K562 (cell line): ENCODE data around the gene ADGRD1. TPM values are rescaled to one million over a fixed set of nuclear protein-coding genes. Genes with fewer than 3 reads are reported as not detected.

Experiments
- ATAC-seq: fragments of 200-7000 bp; cut with Tn5 transposase; 3 replicates; pipeline ENCODE4 v1.9.1; 2020; ENCODE audit warnings: moderate library complexity
- BruUV-seq: library from RNA; stranded (reverse); fragments of 400-500 nt; replicated peaks from 2 replicates; lab custom pipeline; 2021; lab: Mats Ljungman, UMichigan
- CTCF ChIA-PET: fragments of 300-600 bp; formaldehyde crosslinking; extraction: SDS; loops from one replicate; lab custom pipeline; 2021; ENCODE audit warnings: low intra/inter-chr PET ratio; lab: Yijun Ruan, JAX
- POLR2A ChIA-PET: fragments of 300-600, 350-650 bp; sonication (Branson Sonifier 250); formaldehyde crosslinking; extraction: SDS; loops from one replicate; lab custom pipeline; 2021; ENCODE audit warnings: antibody characterized with exemption, inconsistent platforms; lab: Yijun Ruan, JAX
- DNase-seq, 4 experiments: peaks; one replicate each; pipeline versions ENCODE4 v3.0.0 to v3.0.0-alpha.2; 2011 to 2018; ENCODE audit warnings: low spot score in 3 of 4, mixed read lengths in 3 of 4; ENCODE audit errors: extremely low read depth in 1 of 4
- FAIRE-seq: peaks from 2 replicates; lab custom pipeline; 2011; peaks lifted over from hg19 to GRCh38; lab: Jason Lieb, UNC
- H2AFZ ChIP-seq: 2 replicates; pipeline ENCODE4 v1.6.0; 2011; ENCODE audit warnings: low read depth, low read length, control low read depth, inconsistent platforms
- H3K27ac ChIP-seq: fragments of 200-600 bp; 3 replicates; pipeline ENCODE4 v1.8.0; 2011; ENCODE audit warnings: low read depth, mild to moderate bottlenecking, control low read depth, inconsistent platforms, low read length, moderate library complexity, mixed read lengths; ENCODE audit errors: extremely low read depth
- H3K27me3 ChIP-seq, 2 experiments: fragments of 300-600 bp in 1 of 2; 2 replicates in 1 of 2; 3 replicates in 1 of 2; pipeline versions ENCODE4 v1.6.0 to v1.8.0; 2011; ENCODE audit warnings: inconsistent platforms in 2 of 2, low read length in 2 of 2, mild to moderate bottlenecking in 1 of 2, mixed read lengths in 1 of 2, moderate library complexity in 1 of 2; ENCODE audit not compliant: control insufficient read depth in 2 of 2, insufficient read depth in 2 of 2
- H3K36me3 ChIP-seq: fragments of 300-600 bp; 3 replicates; pipeline ENCODE4 v1.8.0; 2011; ENCODE audit warnings: mild to moderate bottlenecking, low read length, inconsistent platforms; ENCODE audit not compliant: control insufficient read depth, insufficient read depth
- H3K4me1 ChIP-seq, 2 experiments: fragments of 200-600 bp in 1 of 2; replicated peaks in 1 of 2; 2 replicates in 1 of 2; 3 replicates in 1 of 2; pipeline versions ENCODE4 v1.5.1 to v1.8.0; 2011; ENCODE audit warnings: inconsistent platforms in 2 of 2, low read length in 2 of 2, mild to moderate bottlenecking in 1 of 2, mixed read lengths in 1 of 2, moderate library complexity in 1 of 2; ENCODE audit not compliant: control insufficient read depth in 2 of 2, insufficient read depth in 2 of 2
- H3K4me2 ChIP-seq: 2 replicates; pipeline ENCODE4 v1.6.1; 2011; ENCODE audit warnings: low read length, control low read depth, inconsistent platforms, mixed read lengths; ENCODE audit not compliant: insufficient read depth
- H3K4me3 ChIP-seq: fragments of 200-600 bp; sonication (generic), shearing (Covaris generic); 2 replicates; pipeline ENCODE4 v1.5.1; 2016; ENCODE audit warnings: control low read depth, inconsistent platforms
- H3K79me2 ChIP-seq: fragments of 200-600 bp; 3 replicates; pipeline ENCODE4 v1.8.0; 2011; ENCODE audit warnings: low read length, inconsistent platforms; ENCODE audit not compliant: control insufficient read depth, insufficient read depth
- H3K9ac ChIP-seq, 2 experiments: 2 replicates each; pipeline versions ENCODE4 v1.6.0 to v1.6.1; 2011; ENCODE audit warnings: low read depth in 2 of 2, low read length in 2 of 2, control low read depth in 1 of 2, inconsistent platforms in 1 of 2, mild to moderate bottlenecking in 1 of 2, mixed read lengths in 1 of 2; ENCODE audit not compliant: insufficient read depth in 1 of 2
- H3K9me1 ChIP-seq: one replicate; pipeline ENCODE4 v1.6.0; 2011; ENCODE audit warnings: inconsistent platforms, mild to moderate bottlenecking, low read length, moderate library complexity; ENCODE audit not compliant: control insufficient read depth, insufficient read depth
- H3K9me3 ChIP-seq: replicated peaks from 2 replicates; pipeline ENCODE4 v1.5.1; 2011; ENCODE audit warnings: low read depth, low read length, inconsistent platforms; ENCODE audit not compliant: control insufficient read depth, insufficient read depth
- H4K20me1 ChIP-seq: replicated peaks from 2 replicates; pipeline ENCODE4 v1.6.1; 2011; ENCODE audit warnings: low read length, inconsistent platforms, mixed read lengths; ENCODE audit not compliant: control insufficient read depth, insufficient read depth
- COPS2 ChIP-seq: fragments of 450-650 bp; conservative IDR thresholded peaks from 2 replicates; pipeline ENCODE4 v1.6.1; 2016; ENCODE audit warnings: mild to moderate bottlenecking, moderate library complexity
- CTBP1 ChIP-seq: fragments of 450-650 bp; IDR thresholded peaks from 2 replicates; pipeline ENCODE4 v1.6.1; 2016; ENCODE audit warnings: borderline replicate concordance
- ESRRA ChIP-seq: fragments of 450-650 bp; IDR thresholded peaks from 2 replicates; pipeline ENCODE4 v1.6.1; 2014; ENCODE audit warnings: low read depth, mild to moderate bottlenecking, moderate library complexity, borderline replicate concordance
- MEF2D ChIP-seq: conservative IDR thresholded peaks from 2 replicates; pipeline ENCODE4 v1.6.1; 2016; ENCODE audit warnings: low read depth, missing genetic modification characterization, missing compliant biosample characterization
- POLR2B ChIP-seq: fragments of 450-650 bp; IDR thresholded peaks from 2 replicates; pipeline ENCODE4 v1.6.1; 2018; ENCODE audit warnings: low read depth; ENCODE audit not compliant: partially characterized antibody
- POLR2G ChIP-seq: fragments of 200-400 bp; formaldehyde crosslinking; IDR thresholded peaks from 2 replicates; pipeline ENCODE4 v1.6.1; 2017; ENCODE audit warnings: low read depth, mild to moderate bottlenecking, antibody characterized with exemption, low read length, moderate library complexity
- RAD51 ChIP-seq: fragments of 450-650 bp; IDR thresholded peaks from 2 replicates; pipeline ENCODE4 v1.7.1; 2016; ENCODE audit warnings: low read depth, mild to moderate bottlenecking, borderline replicate concordance
- ZEB2 ChIP-seq: fragments of 450-650 bp; IDR thresholded peaks from 2 replicates; pipeline ENCODE4 v1.6.1; 2016
- ZFP36 ChIP-seq: fragments of 150-350 bp; IDR thresholded peaks from 2 replicates; pipeline ENCODE4 v1.6.1; 2018; ENCODE audit warnings: low read length, low read depth; ENCODE audit not compliant: partially characterized antibody
- ZNF668 ChIP-seq: fragments of 250-450 bp; sonication (Bioruptor Pico); IDR thresholded peaks from 2 replicates; pipeline ENCODE4 v1.8.0; 2022; ENCODE audit warnings: mild to moderate bottlenecking, inconsistent platforms
- WGBS: fragments of 100-300 bp; shearing (Covaris generic); methylation state at CpG from one replicate; pipeline ENCODE4 v1.1.6; 2016; ENCODE audit warnings: low coverage, mixed read lengths; ENCODE audit not compliant: insufficient coverage; ENCODE audit errors: missing lambda C conversion rate; 5-methylcytosine and 5-hydroxymethylcytosine counted together
- in situ Hi-C: fragments of 300-500 bp; cut with MboI; formaldehyde crosslinking; loops from 4 replicates; pipeline ENCODE4 v1.15.0; 2018; ENCODE audit warnings: inconsistent platforms, mixed read lengths
- intact Hi-C: fragments of 100-400 bp; cut with micrococcal nuclease; formaldehyde crosslinking; loops from 2 replicates; pipeline ENCODE4 v1.14.2; 2022
- polyA plus RNA-seq, 8 experiments: library from polyadenylated mRNA; depleted of rRNA in 4 of 8; stranded (reverse) in 5 of 8; unstranded in 3 of 8; fragments of >200 nt; fragmentation: Nextera tagmentation in 2 of 8; fragmentation: Illumina TruSeq in 1 of 8; extraction: Ambion mirVana in 2 of 8; extraction: Trizol in 1 of 8; gene quantifications; 2 replicates each; pipeline versions ENCODE4 v1.2.1 to v1.2.3, GENCODE V29; 2011 to 2014; ENCODE audit warnings: inconsistent platforms in 1 of 8, missing spikeins in 1 of 8
- total RNA-seq, 7 experiments: library from RNA; depleted of rRNA in 6 of 7; stranded (reverse); fragments of >200 nt in 6 of 7; fragmentation: Illumina TruSeq in 2 of 7; extraction: Trizol in 2 of 7; gene quantifications; 2 replicates each; pipeline versions ENCODE4 v1.2.1 to v1.2.3, GENCODE V29; 2011 to 2021; ENCODE audit warnings: low replicate concordance in 1 of 7
- TF ChIP-seq, protein P1 (sequence below): IDR thresholded peaks from 3 replicates; pipeline ENCODE4 v1.6.1; 2011; ENCODE audit warnings: borderline replicate concordance, mild to moderate bottlenecking; ENCODE audit not compliant: insufficient read length, insufficient read depth
- TF ChIP-seq, protein P2 (sequence below): fragments of 450-650 bp; conservative IDR thresholded peaks from 2 replicates; pipeline ENCODE4 v1.6.1; 2016; ENCODE audit warnings: missing genetic modification characterization, low read depth, mild to moderate bottlenecking, control low read depth, missing compliant biosample characterization
- TF ChIP-seq, protein P3 (sequence below), 2 experiments: fragments of 450-650 bp; IDR thresholded peaks; 2 replicates each; pipeline ENCODE4 v1.6.1; 2016
- TF ChIP-seq, protein P4 (sequence below), 2 experiments: fragments of 450-650 bp in 1 of 2; IDR thresholded peaks; 2 replicates each; pipeline ENCODE4 v1.6.1; 2011 to 2017; ENCODE audit warnings: low read depth in 2 of 2, antibody characterized with exemption in 1 of 2, borderline replicate concordance in 1 of 2, low read length in 1 of 2, mild to moderate bottlenecking in 1 of 2, mixed read lengths in 1 of 2; ENCODE audit not compliant: control insufficient read depth in 1 of 2

Gene ADGRD1
- total and polyA plus RNA-seq, 9 of the 15 experiments (the other 6 are each of a cell fraction or from before 2014, with no cell fraction given), result 1.7 to 11.7 (median 3.3) TPM

DNA sequence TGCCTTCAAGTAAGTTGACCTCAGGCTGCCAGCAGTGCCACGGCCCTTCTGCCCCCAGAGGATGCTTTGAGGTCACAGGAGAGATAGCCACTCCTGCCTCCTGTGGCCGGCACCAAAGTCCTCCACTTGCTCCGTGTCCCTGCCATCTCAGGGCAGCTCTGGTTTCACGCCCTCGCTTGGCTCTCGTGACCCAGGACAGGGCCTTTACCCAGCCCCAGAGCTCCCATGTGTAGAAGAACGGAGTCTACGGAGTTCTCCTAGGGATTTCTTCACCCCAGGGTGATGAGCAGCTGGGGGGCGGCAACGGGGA, 178.1 kb downstream of the ADGRD1 start:
- no peaks in the 10 kb centered on the region for H3K9me1 ChIP-seq
- no peaks in the 10 kb centered on the region for H3K79me2 ChIP-seq
- intact Hi-C loops (loop anchor here (1.0 kb wide), 2 partner anchors 215 to 370 kb away; no protein-coding TSS in a partner anchor), in situ Hi-C loops (no loop called here)
- FAIRE-seq, result no peak
- no peaks in the 10 kb centered on the region for H3K36me3 ChIP-seq
- no peak overlapping the region for H3K9ac ChIP-seq
- DNase-seq, result no peak
- H3K4me3 ChIP-seq, result no peak overlapping the region
- no peak overlapping the region for H3K4me2 ChIP-seq
- H4K20me1 ChIP-seq, result no peaks in the 10 kb centered on the region
- H3K4me1 ChIP-seq, result peaks cover 0 to 18% of the 10 kb centered on the region in 2 experiments; a peak in 3 of 5 replicates
- BruUV-seq, result no TSS peak
- WGBS, result 37% methylated on average over 10 of the region's 10 CpGs
- no peak for ATAC-seq
- ChIA-PET POLR2A (interaction anchor here (0.5 to 0.9 kb wide), 6 partner anchors 11 to 699 kb away, joined by 3 to 5 read pairs (median 3); no protein-coding TSS in a partner anchor), CTCF (interaction anchor here (1.2 to 2.2 kb wide), 3 partner anchors 27 to 371 kb away, joined by 3 to 17 read pairs (median 8); no protein-coding TSS in a partner anchor)
- H3K27me3 ChIP-seq, result peaks cover 0 to 26% of the 10 kb centered on the region in 2 experiments; a peak in 3 of 5 replicates
- H3K27ac ChIP-seq, result no peak overlapping the region
- H2AFZ ChIP-seq, result no peak overlapping the region
- H3K9me3 ChIP-seq, result no peaks in the 10 kb centered on the region
- TF ChIP-seq MEF2D, result no peak
- no peak for TF ChIP-seq COPS2
- no peak for TF ChIP-seq CTBP1
- no peak for TF ChIP-seq ZEB2
- TF ChIP-seq, protein P1, sequence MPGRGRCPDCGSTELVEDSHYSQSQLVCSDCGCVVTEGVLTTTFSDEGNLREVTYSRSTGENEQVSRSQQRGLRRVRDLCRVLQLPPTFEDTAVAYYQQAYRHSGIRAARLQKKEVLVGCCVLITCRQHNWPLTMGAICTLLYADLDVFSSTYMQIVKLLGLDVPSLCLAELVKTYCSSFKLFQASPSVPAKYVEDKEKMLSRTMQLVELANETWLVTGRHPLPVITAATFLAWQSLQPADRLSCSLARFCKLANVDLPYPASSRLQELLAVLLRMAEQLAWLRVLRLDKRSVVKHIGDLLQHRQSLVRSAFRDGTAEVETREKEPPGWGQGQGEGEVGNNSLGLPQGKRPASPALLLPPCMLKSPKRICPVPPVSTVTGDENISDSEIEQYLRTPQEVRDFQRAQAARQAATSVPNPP, result no peak
- TF ChIP-seq RAD51, result no peak
- TF ChIP-seq, protein P2, sequence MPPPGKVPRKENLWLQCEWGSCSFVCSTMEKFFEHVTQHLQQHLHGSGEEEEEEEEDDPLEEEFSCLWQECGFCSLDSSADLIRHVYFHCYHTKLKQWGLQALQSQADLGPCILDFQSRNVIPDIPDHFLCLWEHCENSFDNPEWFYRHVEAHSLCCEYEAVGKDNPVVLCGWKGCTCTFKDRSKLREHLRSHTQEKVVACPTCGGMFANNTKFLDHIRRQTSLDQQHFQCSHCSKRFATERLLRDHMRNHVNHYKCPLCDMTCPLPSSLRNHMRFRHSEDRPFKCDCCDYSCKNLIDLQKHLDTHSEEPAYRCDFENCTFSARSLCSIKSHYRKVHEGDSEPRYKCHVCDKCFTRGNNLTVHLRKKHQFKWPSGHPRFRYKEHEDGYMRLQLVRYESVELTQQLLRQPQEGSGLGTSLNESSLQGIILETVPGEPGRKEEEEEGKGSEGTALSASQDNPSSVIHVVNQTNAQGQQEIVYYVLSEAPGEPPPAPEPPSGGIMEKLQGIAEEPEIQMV (tag), result no peak
- TF ChIP-seq ZNF668, result no peak
- no peak for TF ChIP-seq POLR2B
- no peak for TF ChIP-seq POLR2G
- TF ChIP-seq, protein P3, sequence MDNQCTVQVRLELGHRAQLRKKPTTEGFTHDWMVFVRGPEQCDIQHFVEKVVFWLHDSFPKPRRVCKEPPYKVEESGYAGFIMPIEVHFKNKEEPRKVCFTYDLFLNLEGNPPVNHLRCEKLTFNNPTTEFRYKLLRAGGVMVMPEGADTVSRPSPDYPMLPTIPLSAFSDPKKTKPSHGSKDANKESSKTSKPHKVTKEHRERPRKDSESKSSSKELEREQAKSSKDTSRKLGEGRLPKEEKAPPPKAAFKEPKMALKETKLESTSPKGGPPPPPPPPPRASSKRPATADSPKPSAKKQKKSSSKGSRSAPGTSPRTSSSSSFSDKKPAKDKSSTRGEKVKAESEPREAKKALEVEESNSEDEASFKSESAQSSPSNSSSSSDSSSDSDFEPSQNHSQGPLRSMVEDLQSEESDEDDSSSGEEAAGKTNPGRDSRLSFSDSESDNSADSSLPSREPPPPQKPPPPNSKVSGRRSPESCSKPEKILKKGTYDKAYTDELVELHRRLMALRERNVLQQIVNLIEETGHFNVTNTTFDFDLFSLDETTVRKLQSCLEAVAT (IDR thresholded peaks at IDR 0.05), result no peak
- no peak for TF ChIP-seq ZFP36
- no peak for TF ChIP-seq ESRRA
- TF ChIP-seq, protein P4, sequence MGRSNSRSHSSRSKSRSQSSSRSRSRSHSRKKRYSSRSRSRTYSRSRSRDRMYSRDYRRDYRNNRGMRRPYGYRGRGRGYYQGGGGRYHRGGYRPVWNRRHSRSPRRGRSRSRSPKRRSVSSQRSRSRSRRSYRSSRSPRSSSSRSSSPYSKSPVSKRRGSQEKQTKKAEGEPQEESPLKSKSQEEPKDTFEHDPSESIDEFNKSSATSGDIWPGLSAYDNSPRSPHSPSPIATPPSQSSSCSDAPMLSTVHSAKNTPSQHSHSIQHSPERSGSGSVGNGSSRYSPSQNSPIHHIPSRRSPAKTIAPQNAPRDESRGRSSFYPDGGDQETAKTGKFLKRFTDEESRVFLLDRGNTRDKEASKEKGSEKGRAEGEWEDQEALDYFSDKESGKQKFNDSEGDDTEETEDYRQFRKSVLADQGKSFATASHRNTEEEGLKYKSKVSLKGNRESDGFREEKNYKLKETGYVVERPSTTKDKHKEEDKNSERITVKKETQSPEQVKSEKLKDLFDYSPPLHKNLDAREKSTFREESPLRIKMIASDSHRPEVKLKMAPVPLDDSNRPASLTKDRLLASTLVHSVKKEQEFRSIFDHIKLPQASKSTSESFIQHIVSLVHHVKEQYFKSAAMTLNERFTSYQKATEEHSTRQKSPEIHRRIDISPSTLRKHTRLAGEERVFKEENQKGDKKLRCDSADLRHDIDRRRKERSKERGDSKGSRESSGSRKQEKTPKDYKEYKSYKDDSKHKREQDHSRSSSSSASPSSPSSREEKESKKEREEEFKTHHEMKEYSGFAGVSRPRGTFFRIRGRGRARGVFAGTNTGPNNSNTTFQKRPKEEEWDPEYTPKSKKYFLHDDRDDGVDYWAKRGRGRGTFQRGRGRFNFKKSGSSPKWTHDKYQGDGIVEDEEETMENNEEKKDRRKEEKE (IDR thresholded peaks at IDR 0.05; ENCODE audit: borderline replicate concordance in 1 of 2, control insufficient read depth in 1 of 2, low read depth in 2 of 2, low read length in 1 of 2), result no peak
